ENCODE measurements around the gene R3HDM2.
"Not testable (repeated sequence)": the region's sequence is repeated elsewhere in the genome, so short reads cannot be mapped to it uniquely, and the experiment has no call there.

Gene R3HDM2

DNA sequence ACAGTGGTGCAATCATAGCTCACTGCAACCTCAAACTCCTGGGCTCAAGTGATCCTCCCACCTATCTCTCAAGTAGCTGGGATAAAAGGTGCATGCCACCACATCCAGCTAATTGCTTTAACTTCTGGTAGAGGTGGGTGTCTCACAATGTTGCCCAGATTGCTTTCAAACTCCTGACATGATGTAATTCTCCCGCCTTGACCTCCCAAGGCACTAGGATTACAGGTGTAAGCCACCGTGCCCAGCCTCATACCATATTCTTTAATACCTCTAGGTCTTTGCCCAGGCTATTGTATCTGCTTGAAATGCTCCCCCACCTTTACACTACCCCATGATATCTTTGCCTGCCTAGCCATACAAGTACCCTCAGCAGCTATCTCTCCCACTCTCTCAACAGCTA is 11.3 kb downstream of the R3HDM2 start:
- no peak for DNase-seq

DNA sequence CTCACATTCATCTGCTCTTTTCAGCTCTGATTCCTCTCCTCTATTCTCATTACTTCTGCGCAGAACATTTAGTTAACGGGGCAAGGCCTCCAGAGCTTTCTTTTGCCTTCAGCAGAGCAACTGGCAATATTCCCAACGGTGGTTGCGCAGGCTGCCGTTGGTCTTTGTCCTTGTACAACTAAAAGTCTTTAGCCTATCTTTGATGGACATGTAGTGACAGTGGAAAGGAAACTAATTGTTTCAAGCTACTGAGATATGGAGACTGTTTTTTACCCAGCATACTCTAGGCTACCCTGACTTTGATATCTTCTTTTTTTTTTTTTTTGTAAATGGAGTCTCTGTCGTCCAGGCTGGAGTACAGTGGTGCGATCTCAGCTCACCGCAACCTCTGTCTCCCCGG is 12.6 kb downstream of the R3HDM2 start:
- DNase-seq, result no peak

DNA sequence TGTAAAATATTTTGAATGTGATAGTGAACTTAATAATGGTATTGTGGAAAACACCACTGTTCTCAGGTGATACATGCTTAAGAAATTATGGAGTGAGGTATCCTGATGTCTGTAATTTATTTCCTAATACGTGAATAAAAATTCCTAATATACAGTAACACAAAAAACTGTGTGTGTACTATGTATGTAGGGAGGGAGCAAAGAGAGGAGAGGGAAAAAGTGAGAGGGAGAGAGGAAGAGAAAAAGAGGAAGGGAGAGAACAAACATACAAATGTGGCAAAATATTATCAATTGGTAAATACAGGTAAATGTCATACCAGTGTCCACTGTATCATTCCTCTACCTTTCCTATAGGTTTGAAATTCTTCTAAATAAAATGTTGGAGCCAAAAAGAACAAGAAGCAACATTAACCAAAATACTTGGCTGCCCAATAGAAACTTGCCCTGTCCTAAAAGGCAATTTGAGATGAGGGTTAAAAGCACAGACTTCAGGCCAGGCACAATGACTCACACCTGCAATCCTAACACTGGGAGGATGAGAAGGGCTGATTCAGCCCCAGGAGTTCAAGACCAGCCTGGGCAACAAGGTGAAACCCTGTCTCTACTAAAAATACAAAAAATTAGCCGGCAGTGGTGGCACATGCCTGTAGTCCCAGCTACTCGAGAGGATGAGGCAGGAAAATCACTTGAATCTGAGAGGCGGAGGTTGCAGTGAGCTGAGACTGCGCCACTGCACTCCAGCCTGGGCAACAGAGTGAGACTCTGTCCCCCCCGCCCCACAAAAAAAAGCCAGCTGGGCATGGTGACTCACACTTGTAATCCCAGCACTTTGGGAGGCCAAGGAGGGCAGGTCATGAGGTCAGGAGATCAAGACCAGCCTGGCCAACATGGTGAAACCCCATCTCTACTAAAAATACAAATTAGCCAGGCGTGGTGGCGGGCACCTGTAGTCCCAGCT is 14.5 kb downstream of the R3HDM2 start:
- no peak for DNase-seq

- no peak for DNase-seq
These were observed 15.8 kb downstream of the R3HDM2 start for GRCh38 chr12:57415088-57415487.

DNA sequence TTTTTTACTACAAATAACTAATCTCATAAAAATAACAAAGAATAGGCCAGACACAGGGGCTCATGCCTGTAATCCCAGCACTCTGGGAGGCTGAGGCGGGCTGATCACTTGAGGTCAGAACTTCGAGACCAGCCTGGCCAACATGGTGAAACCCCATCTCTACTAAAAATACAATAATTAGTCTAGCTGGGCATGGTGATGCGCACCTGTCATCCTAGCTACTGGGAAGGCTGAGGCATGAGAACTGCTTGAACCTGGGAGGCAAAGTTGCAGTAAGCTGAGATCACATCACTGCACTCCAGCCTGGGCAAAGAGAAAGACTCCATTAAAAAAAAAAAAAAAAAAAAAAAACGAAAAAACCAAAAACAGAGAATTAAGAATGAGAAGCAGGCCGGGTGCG is 16.7 kb downstream of the R3HDM2 start:
- DNase-seq, result not testable (repeated sequence)

- no peak for DNase-seq
These were observed 20.3 kb downstream of the R3HDM2 start for GRCh38 chr12:57410534-57410933.

GRCh38 chr12:57404966-57405640 is 25.7 kb downstream of the R3HDM2 start:
- no peak for DNase-seq

DNA sequence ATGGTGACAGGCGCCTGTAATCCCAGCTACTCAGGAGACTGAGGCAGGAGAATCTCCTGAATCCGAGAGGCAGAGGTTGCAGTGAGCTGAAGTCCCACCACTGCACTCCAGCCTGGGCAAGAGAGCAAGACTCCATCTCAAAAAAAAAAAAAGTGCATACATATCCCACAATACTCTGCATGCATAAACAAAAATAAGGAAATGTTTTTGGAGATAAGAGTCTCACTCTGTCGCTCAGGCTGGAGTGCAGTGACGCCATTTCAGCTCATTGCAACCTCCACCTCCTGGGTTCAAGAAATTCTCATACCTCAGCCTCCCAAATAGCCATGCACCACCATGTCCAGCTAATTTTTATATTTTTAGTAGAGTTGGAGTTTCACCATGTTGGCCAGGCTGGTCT is 28.7 kb downstream of the R3HDM2 start:
- not testable (repeated sequence) for DNase-seq

GRCh38 chr12:57401165-57401564 is 29.7 kb downstream of the R3HDM2 start:
- DNase-seq, result no peak

DNA sequence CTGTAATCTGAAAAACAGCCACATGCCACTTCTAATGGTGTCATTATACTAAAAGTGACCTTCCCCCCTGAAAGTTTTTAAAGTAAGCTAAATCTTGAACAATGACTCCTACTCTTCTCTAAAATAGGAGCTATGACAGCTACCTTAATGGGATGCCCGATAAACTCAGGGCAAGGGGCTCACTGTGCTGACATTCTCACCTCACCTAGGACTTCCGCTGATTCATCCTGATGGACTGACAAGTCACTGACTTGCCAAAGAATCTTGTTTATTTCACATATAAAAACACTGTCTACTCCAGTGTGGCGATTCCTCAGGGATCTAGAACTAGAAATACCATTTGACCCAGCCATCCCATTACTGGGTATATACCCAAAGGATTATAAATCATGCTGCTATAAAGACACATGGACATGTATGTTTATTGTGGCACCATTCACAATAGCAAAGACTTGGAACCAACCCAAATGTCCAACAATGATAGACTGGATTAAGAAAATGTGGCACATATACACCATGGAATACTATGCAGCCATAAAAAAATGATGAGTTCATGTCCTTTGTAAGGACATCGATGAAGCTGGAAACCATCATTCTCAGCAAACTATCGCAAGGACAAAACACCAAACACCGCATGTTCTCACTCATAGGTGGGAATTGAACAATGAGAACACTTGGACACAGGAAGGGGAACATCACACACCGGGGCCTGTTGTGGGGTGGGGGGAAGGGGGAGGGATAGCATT is 31.0 kb downstream of the R3HDM2 start:
- not testable (repeated sequence) for DNase-seq

DNA sequence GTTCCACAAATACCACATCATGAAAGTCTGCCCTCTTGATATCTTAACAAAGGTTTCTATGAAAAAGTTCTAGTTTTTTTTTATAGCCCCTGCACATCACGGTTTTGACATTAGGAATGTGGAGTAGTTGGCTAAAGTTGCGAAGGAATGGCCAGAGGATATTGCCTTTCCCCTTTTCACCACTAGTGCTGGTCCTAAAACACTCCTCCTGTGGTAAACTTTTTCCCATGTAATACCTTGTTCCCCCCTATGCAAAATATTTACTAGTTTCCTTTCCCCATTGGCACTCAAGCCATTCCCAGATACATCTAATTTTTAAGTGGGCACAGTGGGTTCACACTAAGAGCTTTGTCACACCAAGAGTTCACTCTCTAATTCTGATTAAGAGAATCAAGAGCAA is 33.4 kb downstream of the R3HDM2 start:
- no peak for DNase-seq

- DNase-seq, result no peak
These were observed 35.7 kb downstream of the R3HDM2 start for GRCh38 chr12:57395121-57395520.

DNA sequence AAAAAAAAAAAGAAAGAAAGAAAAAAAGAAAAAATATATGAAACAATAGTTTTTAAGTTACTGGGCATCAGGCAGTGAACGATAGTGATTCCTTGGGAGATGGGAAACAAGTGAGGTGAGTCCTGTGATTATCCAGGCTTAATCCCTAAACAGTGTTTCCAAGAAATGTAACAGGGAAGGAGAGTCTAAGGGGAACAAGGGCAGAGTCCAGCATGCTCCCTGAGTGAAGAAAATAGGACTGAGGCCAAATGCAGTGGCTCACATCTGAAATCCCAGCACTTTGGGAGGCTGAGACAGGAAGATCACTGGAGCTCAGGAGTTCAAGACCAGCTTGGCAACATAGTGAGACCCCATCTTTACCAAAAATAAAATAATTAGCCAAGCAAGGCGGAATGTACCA is 40.7 kb downstream of the R3HDM2 start:
- no peak for DNase-seq

- no peak for DNase-seq
These were observed 41.8 kb downstream of the R3HDM2 start for GRCh38 chr12:57389033-57389432.

DNA sequence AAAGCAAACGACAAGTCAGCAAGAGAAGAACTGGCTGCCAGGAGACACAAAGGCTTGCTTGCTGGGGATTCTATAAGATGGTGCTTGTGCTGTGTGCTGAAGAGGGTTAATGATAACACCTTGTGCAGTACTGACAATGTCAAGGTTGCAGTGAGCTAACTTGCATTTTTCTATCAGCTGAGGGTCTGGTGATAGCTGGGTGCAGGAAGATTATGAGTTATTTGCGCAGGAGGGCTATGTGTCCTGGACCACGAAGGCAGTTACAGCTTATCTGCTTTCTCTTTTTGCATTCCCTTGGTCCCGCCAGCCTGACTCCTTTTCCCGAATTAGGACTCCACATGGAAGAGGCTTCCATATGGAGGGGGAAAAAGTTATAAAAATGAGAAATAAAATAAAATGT is 42.4 kb downstream of the R3HDM2 start:
- no peak for DNase-seq

DNA sequence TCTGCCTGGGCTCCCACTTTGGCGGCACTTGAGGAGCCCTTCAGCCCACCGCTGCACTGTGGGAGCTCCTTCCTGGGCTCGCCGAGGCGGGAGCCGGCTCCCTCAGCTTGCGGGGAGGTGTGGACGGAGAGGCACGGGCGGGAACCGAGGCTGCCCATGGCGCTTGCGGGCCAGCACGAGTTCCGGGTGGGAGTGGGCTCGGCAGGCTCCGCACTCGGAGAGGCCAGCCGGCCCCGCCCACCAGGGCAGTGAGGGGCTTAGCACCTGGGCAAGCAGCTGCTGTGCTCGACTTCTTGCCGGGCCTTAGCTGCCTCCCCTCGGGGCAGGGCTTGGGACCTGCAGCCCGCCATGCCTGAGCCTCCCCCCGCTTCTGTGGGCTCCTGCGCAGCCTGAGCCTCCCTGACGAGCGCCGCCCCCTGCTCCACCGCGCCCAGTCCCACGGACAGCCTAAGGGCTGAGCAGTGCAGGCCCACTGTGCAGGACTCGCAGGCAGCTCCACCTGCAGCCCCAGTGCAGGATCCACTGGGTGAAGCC is 44.6 kb downstream of the R3HDM2 start:
- DNase-seq, result no peak

- no peak for DNase-seq
These were observed 45.3 kb downstream of the R3HDM2 start for GRCh38 chr12:57385586-57385985.

- DNase-seq, result no peak
These were observed 46.4 kb downstream of the R3HDM2 start for GRCh38 chr12:57384478-57384877.

GRCh38 chr12:57381693-57382220 is 49.1 kb downstream of the R3HDM2 start:
- DNase-seq, result no peak

- no peak for DNase-seq
These were observed 50.5 kb downstream of the R3HDM2 start for GRCh38 chr12:57380300-57380699.

DNA sequence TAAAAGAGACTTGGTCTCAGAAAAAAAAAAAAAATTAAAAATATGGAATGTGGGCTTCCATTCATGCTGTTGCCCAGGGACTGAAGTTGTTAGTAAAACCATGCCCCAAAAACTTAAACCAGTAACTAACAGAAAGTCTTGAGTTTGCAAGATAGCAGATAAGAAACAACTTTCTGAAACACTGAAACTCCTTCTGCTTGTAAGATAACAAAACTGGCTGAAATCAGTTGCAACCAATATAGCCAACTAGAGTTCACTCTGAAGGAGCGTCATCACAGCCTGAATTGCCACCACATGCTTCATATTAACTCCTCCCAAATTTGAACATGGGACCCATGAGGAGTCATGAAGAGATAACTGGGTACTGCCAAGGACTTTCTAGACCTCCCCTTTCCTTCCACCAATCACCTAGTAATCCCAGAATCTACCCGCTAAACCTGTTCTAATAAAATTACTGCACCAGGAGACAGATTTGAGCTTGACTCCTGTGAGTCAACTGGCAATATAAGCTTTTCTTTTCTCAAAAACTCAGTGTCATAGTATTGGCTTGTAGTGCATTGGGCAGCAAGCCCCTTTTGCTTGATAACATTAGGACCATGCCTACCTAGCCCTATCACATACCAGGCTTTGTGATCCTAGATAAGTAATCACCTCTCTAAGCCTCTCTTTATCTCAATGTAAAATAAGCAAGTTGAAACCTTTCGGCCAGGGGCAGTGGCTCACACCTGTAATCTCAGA is 53.6 kb downstream of the R3HDM2 start:
- DNase-seq, result no peak

DNA sequence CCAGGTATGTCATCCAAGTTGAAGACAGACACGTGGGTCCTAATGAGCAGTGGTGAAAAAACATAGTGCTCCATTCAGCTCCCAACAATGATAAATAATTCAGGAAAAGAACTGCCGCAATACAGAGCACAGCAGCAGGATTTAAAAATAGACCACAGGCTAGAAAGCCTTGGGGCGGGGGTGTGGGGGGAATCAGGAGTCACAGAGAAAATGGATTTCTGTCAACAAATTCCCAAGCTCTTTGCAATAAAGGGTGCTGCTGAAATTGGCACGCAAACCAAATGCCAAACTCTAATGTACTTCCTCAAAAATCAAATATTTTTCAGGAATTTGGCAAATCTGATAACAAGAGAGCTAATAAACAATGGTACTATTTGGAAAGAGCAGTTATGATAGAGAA is 58.6 kb downstream of the R3HDM2 start:
- no peak for DNase-seq

Data from NCI-H1694 treated with DMSO at 0.1 percent for 48 hours (cell line).